ENCODE results near the gene SHISA9. TPM values are rescaled to one million over a fixed set of nuclear protein-coding genes. Genes with fewer than 3 reads are reported as not detected.

Gene SHISA9
- total and polyA plus RNA-seq, 4 donors, result under 0.01 to 0.46 (median 0.07) TPM

DNA sequence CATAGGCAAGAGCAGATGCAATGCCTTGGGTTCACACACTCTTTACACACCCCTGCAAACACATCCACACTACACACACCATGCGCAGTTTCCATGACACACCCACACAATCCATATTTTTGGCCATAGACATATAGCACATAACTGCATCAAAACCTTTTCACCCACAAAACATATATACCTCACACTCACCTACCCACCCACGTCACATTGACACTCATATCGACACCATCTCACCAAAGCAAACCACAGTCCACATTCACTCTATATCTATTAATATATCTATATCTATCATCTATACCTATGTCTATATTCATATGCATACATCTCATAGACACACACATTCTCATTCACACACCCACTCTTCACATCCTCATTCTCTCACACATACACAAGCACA, 246.9 kb downstream of the SHISA9 start:
- no peak for ATAC-seq (ENCODE audit: insufficient read depth, low FRiP score)
- Histone ChIP-seq H3K4me1 (ENCODE audit: control insufficient read depth in 5 of 5, insufficient read depth in 5 of 5, low read length in 5 of 5) (no peaks in the 10 kb centered on the region), H3K27ac (ENCODE audit: low read depth in 1 of 2, low read length in 1 of 2) (no peak overlapping the region), H3K9me3 (ENCODE audit: control insufficient read depth in 4 of 4, insufficient read depth in 3 of 4, low read length in 3 of 4) (peaks cover 0 to 5% (median 0%) of the 10 kb centered on the region in 4 donors), H3K9ac (ENCODE audit: insufficient read depth in 1 of 2, low read length in 2 of 2) (no peak overlapping the region), H3K27me3 (ENCODE audit: control insufficient read depth in 3 of 3, insufficient read depth in 3 of 3, low read length in 2 of 3) (no peaks in the 10 kb centered on the region), H3K36me3 (ENCODE audit: control insufficient read depth in 4 of 4, insufficient read depth in 4 of 4, low read length in 4 of 4) (no peaks in the 10 kb centered on the region), H3K4me3 (no peak overlapping the region)
- DNase-seq, result no peak
- TF ChIP-seq, protein P1, sequence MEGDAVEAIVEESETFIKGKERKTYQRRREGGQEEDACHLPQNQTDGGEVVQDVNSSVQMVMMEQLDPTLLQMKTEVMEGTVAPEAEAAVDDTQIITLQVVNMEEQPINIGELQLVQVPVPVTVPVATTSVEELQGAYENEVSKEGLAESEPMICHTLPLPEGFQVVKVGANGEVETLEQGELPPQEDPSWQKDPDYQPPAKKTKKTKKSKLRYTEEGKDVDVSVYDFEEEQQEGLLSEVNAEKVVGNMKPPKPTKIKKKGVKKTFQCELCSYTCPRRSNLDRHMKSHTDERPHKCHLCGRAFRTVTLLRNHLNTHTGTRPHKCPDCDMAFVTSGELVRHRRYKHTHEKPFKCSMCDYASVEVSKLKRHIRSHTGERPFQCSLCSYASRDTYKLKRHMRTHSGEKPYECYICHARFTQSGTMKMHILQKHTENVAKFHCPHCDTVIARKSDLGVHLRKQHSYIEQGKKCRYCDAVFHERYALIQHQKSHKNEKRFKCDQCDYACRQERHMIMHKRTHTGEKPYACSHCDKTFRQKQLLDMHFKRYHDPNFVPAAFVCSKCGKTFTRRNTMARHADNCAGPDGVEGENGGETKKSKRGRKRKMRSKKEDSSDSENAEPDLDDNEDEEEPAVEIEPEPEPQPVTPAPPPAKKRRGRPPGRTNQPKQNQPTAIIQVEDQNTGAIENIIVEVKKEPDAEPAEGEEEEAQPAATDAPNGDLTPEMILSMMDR (IDR thresholded peaks at IDR 0.05; ENCODE audit: control extremely low read depth, extremely low read depth), result no peak
- WGBS, 2 donors, result 84 to 92% methylated on average over 3 of the region's 3 CpGs

DNA sequence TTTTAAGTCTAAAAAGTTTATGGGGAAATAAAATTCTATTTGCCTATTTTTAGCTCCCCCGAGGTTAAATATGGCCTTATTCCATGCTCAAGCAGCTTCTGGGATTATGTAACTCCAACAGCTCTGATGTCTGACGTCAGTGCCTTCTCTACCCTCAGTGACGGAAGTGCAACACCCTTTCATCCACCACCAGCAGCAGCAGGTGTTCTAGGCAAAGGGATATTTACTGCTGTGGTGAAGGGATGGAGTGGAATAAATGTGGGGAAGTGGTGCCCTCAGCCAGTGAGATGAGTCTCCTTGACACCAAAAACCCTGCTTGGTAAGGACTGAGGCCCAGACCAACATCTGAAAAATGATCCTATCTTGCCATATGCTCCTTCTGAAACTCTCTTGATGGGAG, 247.4 kb downstream of the SHISA9 start:
- H3K36me3 ChIP-seq (ENCODE audit: control insufficient read depth in 4 of 4, insufficient read depth in 4 of 4, low read length in 4 of 4), result no peaks in the 10 kb centered on the region
- 67 to 69% methylated on average over 3 of the region's 3 CpGs for WGBS, 2 donors
- H3K4me3 ChIP-seq, result no peak overlapping the region
- H3K9ac ChIP-seq (ENCODE audit: insufficient read depth in 1 of 2, low read length in 2 of 2), result no peak overlapping the region
- H3K27me3 ChIP-seq (ENCODE audit: control insufficient read depth in 3 of 3, insufficient read depth in 3 of 3, low read length in 2 of 3), result no peaks in the 10 kb centered on the region
- H3K27ac ChIP-seq (ENCODE audit: low read depth in 1 of 2, low read length in 1 of 2), result no peak overlapping the region
- TF ChIP-seq, protein P1 (IDR thresholded peaks at IDR 0.05; ENCODE audit: control extremely low read depth, extremely low read depth), result no peak
- no peak for ATAC-seq (ENCODE audit: insufficient read depth, low FRiP score)
- no peaks in the 10 kb centered on the region for H3K4me1 ChIP-seq (ENCODE audit: control insufficient read depth in 5 of 5, insufficient read depth in 5 of 5, low read length in 5 of 5)
- H3K9me3 ChIP-seq (ENCODE audit: control insufficient read depth in 4 of 4, insufficient read depth in 3 of 4, low read length in 3 of 4), result peaks cover 0 to 5% (median 0%) of the 10 kb centered on the region in 4 donors
- DNase-seq, result no peak

DNA sequence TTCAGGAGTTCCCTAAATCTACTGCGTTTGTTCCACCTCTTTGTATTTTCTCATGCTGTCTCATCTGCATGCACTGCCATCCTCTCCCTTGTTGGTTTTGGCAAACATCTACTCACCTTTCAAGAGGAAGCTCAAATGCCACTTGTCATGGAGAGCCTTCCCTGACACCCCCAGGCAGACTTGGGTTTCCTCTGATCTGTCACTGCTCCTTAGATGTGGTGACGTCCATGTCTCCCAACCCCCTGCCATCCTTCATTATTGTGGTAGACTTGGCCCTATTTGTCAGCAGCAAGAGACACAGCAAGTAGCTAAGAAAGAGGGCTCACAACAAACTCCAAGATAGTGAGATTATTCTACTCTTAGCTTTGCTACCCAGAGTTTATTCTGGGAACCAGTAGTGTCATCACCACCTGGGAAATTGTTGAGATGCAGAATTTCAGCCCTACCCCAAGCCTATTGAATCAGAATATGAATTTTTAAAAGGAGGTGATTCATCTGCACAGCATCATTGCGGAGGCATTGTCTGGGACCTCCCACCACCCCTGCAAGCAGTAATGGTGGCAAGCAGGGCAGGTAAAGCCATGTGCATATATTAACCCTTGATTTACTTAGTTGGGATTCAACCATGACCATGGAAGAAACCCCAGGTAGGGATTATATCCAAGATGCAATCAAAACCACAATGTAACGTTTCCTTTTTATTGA, 248.9 kb downstream of the SHISA9 start:
- DNase-seq, result no peak
- no peaks in the 10 kb centered on the region for H3K27me3 ChIP-seq (ENCODE audit: control insufficient read depth in 3 of 3, insufficient read depth in 3 of 3, low read length in 2 of 3)
- no peak overlapping the region for H3K27ac ChIP-seq (ENCODE audit: low read depth in 1 of 2, low read length in 1 of 2)
- WGBS, 2 donors, result 56 to 60% methylated on average over 4 of the region's 4 CpGs
- TF ChIP-seq, protein P1 (IDR thresholded peaks at IDR 0.05; ENCODE audit: control extremely low read depth, extremely low read depth), result no peak
- no peak for ATAC-seq (ENCODE audit: insufficient read depth, low FRiP score)
- H3K4me3 ChIP-seq, result no peak overlapping the region
- H3K9me3 ChIP-seq (ENCODE audit: control insufficient read depth in 4 of 4, insufficient read depth in 3 of 4, low read length in 3 of 4), result peaks cover 0 to 5% (median 0%) of the 10 kb centered on the region in 4 donors
- no peak overlapping the region for H3K9ac ChIP-seq (ENCODE audit: insufficient read depth in 1 of 2, low read length in 2 of 2)
- H3K4me1 ChIP-seq (ENCODE audit: control insufficient read depth in 5 of 5, insufficient read depth in 5 of 5, low read length in 5 of 5), result no peaks in the 10 kb centered on the region
- H3K36me3 ChIP-seq (ENCODE audit: control insufficient read depth in 4 of 4, insufficient read depth in 4 of 4, low read length in 4 of 4), result no peaks in the 10 kb centered on the region

DNA sequence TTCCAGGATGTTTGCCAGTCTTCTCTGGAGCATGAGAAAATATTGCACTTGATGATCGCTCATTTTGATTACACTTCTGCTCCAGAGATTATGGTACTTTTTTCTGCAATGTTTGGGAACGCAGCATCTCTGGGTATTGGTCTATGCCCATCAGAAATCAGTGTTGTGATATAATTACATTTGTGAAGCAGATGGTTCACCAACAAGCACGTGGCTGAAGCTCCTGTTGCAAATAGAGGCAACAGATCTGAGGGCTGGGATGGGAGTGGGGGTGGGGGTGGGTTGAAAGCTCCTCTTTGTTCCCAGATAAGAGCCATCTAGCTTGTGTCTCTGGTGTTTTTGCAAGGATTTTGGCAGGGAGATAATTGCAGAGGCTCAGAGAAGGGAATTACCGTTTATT, 252.3 kb downstream of the SHISA9 start:
- no peak overlapping the region for H3K9ac ChIP-seq (ENCODE audit: insufficient read depth in 1 of 2, low read length in 2 of 2)
- TF ChIP-seq, protein P1 (IDR thresholded peaks at IDR 0.05; ENCODE audit: control extremely low read depth, extremely low read depth), result no peak
- H3K9me3 ChIP-seq (ENCODE audit: control insufficient read depth in 4 of 4, insufficient read depth in 3 of 4, low read length in 3 of 4), result peaks cover 0 to 2% (median under 1%) of the 10 kb centered on the region in 4 donors
- H3K27ac ChIP-seq (ENCODE audit: low read depth in 1 of 2, low read length in 1 of 2), result no peak overlapping the region
- no peak overlapping the region for H3K4me3 ChIP-seq
- WGBS, 2 donors, result 54 to 67% methylated on average over 4 of the region's 4 CpGs
- no peaks in the 10 kb centered on the region for H3K4me1 ChIP-seq (ENCODE audit: control insufficient read depth in 5 of 5, insufficient read depth in 5 of 5, low read length in 5 of 5)
- no peaks in the 10 kb centered on the region for H3K27me3 ChIP-seq (ENCODE audit: control insufficient read depth in 3 of 3, insufficient read depth in 3 of 3, low read length in 2 of 3)
- DNase-seq, result no peak
- ATAC-seq (ENCODE audit: insufficient read depth, low FRiP score), result no peak
- H3K36me3 ChIP-seq (ENCODE audit: control insufficient read depth in 4 of 4, insufficient read depth in 4 of 4, low read length in 4 of 4), result no peaks in the 10 kb centered on the region
